HUES6 (cell line): ENCODE results near the gene GDPD2.

Experiments used
- H3K27ac ChIP-seq: 2 replicates; pipeline ENCODE4 v1.7.0; 2013; ENCODE audit warnings: low read depth, mild to moderate bottlenecking, low read length, inconsistent platforms
- H3K27me3 ChIP-seq: 2 replicates; pipeline ENCODE4 v1.6.1; 2013; ENCODE audit warnings: low read length; ENCODE audit not compliant: control insufficient read depth, insufficient read depth
- H3K36me3 ChIP-seq: 2 replicates; pipeline ENCODE4 v1.6.1; 2013; ENCODE audit warnings: low read length; ENCODE audit not compliant: control insufficient read depth, insufficient read depth
- H3K4me1 ChIP-seq: 2 replicates; pipeline ENCODE4 v1.6.1; 2013; ENCODE audit warnings: low read length; ENCODE audit not compliant: control insufficient read depth, insufficient read depth
- H3K4me3 ChIP-seq: 2 replicates; pipeline ENCODE4 v1.5.1; 2013; ENCODE audit warnings: low read depth, low read length
- H3K9ac ChIP-seq: one replicate; pipeline ENCODE4 v1.6.1; 2013; ENCODE audit warnings: mild to moderate bottlenecking, low read length
- H3K9me3 ChIP-seq: 2 replicates; pipeline ENCODE4 v1.6.1; 2013; ENCODE audit warnings: low read depth, low read length; ENCODE audit not compliant: control insufficient read depth, insufficient read depth

Gene GDPD2

GRCh38 chrX:70452143-70452733 lies 29.1 kb downstream of the GDPD2 start:
- Histone ChIP-seq H3K9me3 (peaks cover 20% of the 10 kb centered on the region; the same call in 1 of the 2 replicates), H3K36me3 (peaks cover 6% of the 10 kb centered on the region), H3K4me1 (peaks cover 22% of the 10 kb centered on the region), H3K27ac (no peak overlapping the region), H3K9ac (peak overlapping the region; percentile 65), H3K27me3 (peaks cover 19% of the 10 kb centered on the region; the same call in 1 of the 2 replicates), H3K4me3 (peak overlapping the region; percentile 66)

- peak overlapping the region; percentile 66 for H3K4me3 ChIP-seq
- peaks cover 20% of the 10 kb centered on the region; the same call in 1 of the 2 replicates for H3K9me3 ChIP-seq
- no peak overlapping the region for H3K27ac ChIP-seq
- H3K9ac ChIP-seq = no peak overlapping the region
- peaks cover 24% of the 10 kb centered on the region for H3K4me1 ChIP-seq
- peaks cover 9% of the 10 kb centered on the region for H3K36me3 ChIP-seq
- H3K27me3 ChIP-seq = peaks cover 12% of the 10 kb centered on the region; the same call in 1 of the 2 replicates
These were observed 30.0 kb downstream of the GDPD2 start for GRCh38 chrX:70453024-70453618.

- Histone ChIP-seq H3K9ac (peak overlapping the region; percentile 98), H3K4me3 (peak overlapping the region; percentile 89), H3K27me3 (peaks cover 6% of the 10 kb centered on the region; the same call in 1 of the 2 replicates), H3K9me3 (peaks cover 10% of the 10 kb centered on the region; the same call in 1 of the 2 replicates), H3K4me1 (peaks cover 24% of the 10 kb centered on the region), H3K36me3 (peaks cover 20% of the 10 kb centered on the region), H3K27ac (peak overlapping the region; percentile 97)
These were observed 31.6 kb downstream of the GDPD2 start for GRCh38 chrX:70454441-70455365.

GRCh38 chrX:70455366-70456202 lies 32.5 kb downstream of the GDPD2 start:
- peak overlapping the region; percentile 98 for H3K9ac ChIP-seq
- peak overlapping the region; percentile 97 for H3K27ac ChIP-seq
- peaks cover 27% of the 10 kb centered on the region for H3K36me3 ChIP-seq
- peaks cover 6% of the 10 kb centered on the region; the same call in 1 of the 2 replicates for H3K27me3 ChIP-seq
- peaks cover 8% of the 10 kb centered on the region; the same call in 1 of the 2 replicates for H3K9me3 ChIP-seq
- H3K4me3 ChIP-seq = peak overlapping the region; percentile 89
- peaks cover 26% of the 10 kb centered on the region for H3K4me1 ChIP-seq

DNA sequence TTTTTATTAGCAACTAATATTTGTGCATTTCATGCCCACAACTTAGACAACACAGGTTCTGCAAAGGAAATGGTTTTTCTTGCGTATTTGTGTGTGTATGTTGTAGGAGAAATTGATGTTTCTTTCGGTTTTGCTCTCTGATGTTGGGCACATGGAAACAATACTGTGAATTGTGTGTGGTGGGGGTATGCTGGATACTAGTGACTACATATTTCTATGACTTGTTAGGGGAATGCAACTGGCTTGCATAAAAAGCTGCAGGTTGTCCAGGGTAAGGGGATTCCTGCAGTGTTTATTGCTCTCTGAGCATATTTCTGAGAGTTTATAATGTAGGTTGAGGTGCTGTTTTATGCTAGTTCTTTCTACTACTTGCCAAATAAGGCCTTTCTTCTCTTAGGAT lies 33.1 kb downstream of the GDPD2 start:
- peak overlapping the region; percentile 89 for H3K4me3 ChIP-seq
- H3K27ac ChIP-seq = no peak overlapping the region
- H3K36me3 ChIP-seq = peaks cover 34% of the 10 kb centered on the region
- peak overlapping the region; percentile 98 for H3K9ac ChIP-seq
- peaks cover 6% of the 10 kb centered on the region; the same call in 1 of the 2 replicates for H3K27me3 ChIP-seq
- H3K9me3 ChIP-seq = peaks cover 8% of the 10 kb centered on the region; the same call in 1 of the 2 replicates
- peaks cover 27% of the 10 kb centered on the region for H3K4me1 ChIP-seq

DNA sequence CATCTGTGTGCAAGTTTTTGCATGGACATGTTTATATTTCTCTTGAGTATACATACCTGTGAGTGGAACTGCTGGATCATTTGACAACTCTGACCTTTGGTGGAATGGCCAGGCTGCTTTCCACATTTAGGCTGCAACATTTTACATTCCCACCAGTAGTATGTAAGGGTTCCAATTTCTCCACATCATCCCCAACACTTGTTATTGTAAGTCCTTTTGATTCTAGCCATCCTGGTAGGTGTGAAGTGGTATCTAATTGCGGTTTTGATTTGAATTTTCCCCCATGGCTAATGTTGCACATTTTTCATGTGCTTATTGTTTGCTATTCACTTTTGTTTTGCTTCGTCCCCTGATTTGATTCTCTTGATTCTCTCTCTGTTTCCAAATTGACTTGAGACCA lies 37.9 kb downstream of the GDPD2 start:
- H3K27me3 ChIP-seq = no peaks in the 10 kb centered on the region
- peaks cover 46% of the 10 kb centered on the region for H3K36me3 ChIP-seq
- no peak overlapping the region for H3K9ac ChIP-seq
- peaks cover 10% of the 10 kb centered on the region for H3K4me1 ChIP-seq
- H3K4me3 ChIP-seq = no peak overlapping the region
- H3K9me3 ChIP-seq = peaks cover 8% of the 10 kb centered on the region
- no peak overlapping the region for H3K27ac ChIP-seq

GRCh38 chrX:70464051-70464450 lies 40.9 kb downstream of the GDPD2 start:
- Histone ChIP-seq H3K4me1 (peaks cover 3% of the 10 kb centered on the region), H3K36me3 (peaks cover 42% of the 10 kb centered on the region), H3K9me3 (peaks cover 6% of the 10 kb centered on the region; the same call in 1 of the 2 replicates), H3K9ac (no peak overlapping the region), H3K27me3 (no peaks in the 10 kb centered on the region), H3K4me3 (no peak overlapping the region), H3K27ac (no peak overlapping the region)

- no peak overlapping the region for H3K9ac ChIP-seq
- H3K27me3 ChIP-seq = no peaks in the 10 kb centered on the region
- peaks cover 21% of the 10 kb centered on the region; the same call in 1 of the 2 replicates for H3K36me3 ChIP-seq
- H3K4me3 ChIP-seq = no peak overlapping the region
- H3K9me3 ChIP-seq = peaks cover 6% of the 10 kb centered on the region
- H3K4me1 ChIP-seq = no peaks in the 10 kb centered on the region; the same call in 1 of the 2 replicates
- H3K27ac ChIP-seq = no peak overlapping the region
These were observed 43.9 kb downstream of the GDPD2 start for GRCh38 chrX:70466968-70467367.

- Histone ChIP-seq H3K9me3 (peaks cover 6% of the 10 kb centered on the region), H3K4me3 (no peak overlapping the region), H3K27me3 (no peaks in the 10 kb centered on the region), H3K4me1 (peaks cover 9% of the 10 kb centered on the region), H3K9ac (no peak overlapping the region), H3K36me3 (peaks cover 18% of the 10 kb centered on the region; the same call in 1 of the 2 replicates), H3K27ac (no peak overlapping the region)
These were observed 45.6 kb downstream of the GDPD2 start for GRCh38 chrX:70468709-70469108.

DNA sequence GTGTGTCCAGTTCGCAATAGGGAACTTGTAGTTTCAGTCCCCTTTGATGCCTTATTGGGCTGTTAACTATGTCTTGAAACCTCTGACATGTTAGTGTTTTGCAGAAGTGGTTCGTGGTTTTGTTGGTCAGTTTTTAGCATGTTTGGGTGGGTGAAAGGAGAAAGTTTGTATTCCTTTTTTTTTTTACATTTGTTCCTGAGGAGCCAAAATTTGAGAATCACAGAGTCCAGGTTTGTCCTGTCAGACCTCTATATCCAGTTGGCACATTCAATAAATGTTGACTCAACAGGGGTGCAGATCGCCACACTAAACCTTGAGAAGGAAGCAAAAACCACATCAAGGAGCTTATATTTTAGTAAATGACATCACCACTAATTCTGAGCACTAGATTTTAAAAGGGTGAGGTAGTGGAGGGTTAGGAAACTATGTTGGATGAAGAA lies 47.8 kb downstream of the GDPD2 start:
- no peak overlapping the region for H3K4me3 ChIP-seq
- no peak overlapping the region for H3K27ac ChIP-seq
- H3K36me3 ChIP-seq = peaks cover 9% of the 10 kb centered on the region; the same call in 1 of the 2 replicates
- H3K4me1 ChIP-seq = peaks cover 28% of the 10 kb centered on the region
- H3K9me3 ChIP-seq = peaks cover 2% of the 10 kb centered on the region; the same call in 1 of the 2 replicates
- H3K9ac ChIP-seq = no peak overlapping the region
- H3K27me3 ChIP-seq = no peaks in the 10 kb centered on the region
